Femur (tissue), 1 donor: ENCODE data around the gene RADIL.
"Not testable (repeated sequence)": the region's sequence is repeated elsewhere in the genome, so short reads cannot be mapped to it uniquely, and the experiment has no call there.

Source experiments
- DNase-seq: peaks from one replicate; pipeline ENCODE4 v3.0.0-alpha.2; 2017

RADIL gene

GRCh38 chr7:4808026-4808425 lies 75.5 kb downstream of the RADIL start:
- DNase-seq: no peak

GRCh38 chr7:4807598-4808016 lies 75.9 kb downstream of the RADIL start:
- no peak for DNase-seq

- no peak for DNase-seq
Observed at GRCh38 chr7:4806983-4807597, 76.4 kb downstream of the RADIL start.

- DNase-seq: no peak
Observed at GRCh38 chr7:4805984-4806300, 77.6 kb downstream of the RADIL start.

- DNase-seq: no peak
Observed at GRCh38 chr7:4805110-4805983, 78.2 kb downstream of the RADIL start.

GRCh38 chr7:4803397-4804241 lies 79.9 kb downstream of the RADIL start:
- no peak for DNase-seq

GRCh38 chr7:4802577-4802976 lies 80.9 kb downstream of the RADIL start:
- not testable (repeated sequence) for DNase-seq

- DNase-seq: no peak
Observed at GRCh38 chr7:4801839-4802231, 81.7 kb downstream of the RADIL start.

GRCh38 chr7:4800926-4801838 lies 82.3 kb downstream of the RADIL start:
- DNase-seq: no peak

GRCh38 chr7:4800487-4800886 lies 83.0 kb downstream of the RADIL start:
- no peak for DNase-seq

GRCh38 chr7:4799508-4800268 lies 83.8 kb downstream of the RADIL start:
- no peak for DNase-seq

- no peak for DNase-seq
Observed at GRCh38 chr7:4798706-4799235, 84.7 kb downstream of the RADIL start.

GRCh38 chr7:4797858-4798705 lies 85.4 kb downstream of the RADIL start:
- peak; percentile 62 for DNase-seq

- no peak for DNase-seq
Observed at GRCh38 chr7:4796453-4796852, 87.1 kb downstream of the RADIL start.

GRCh38 chr7:4794591-4795350 lies 88.7 kb downstream of the RADIL start:
- DNase-seq: no peak

GRCh38 chr7:4794171-4794570 lies 89.3 kb downstream of the RADIL start:
- DNase-seq: not testable (repeated sequence)

- not testable (repeated sequence) for DNase-seq
Observed at GRCh38 chr7:4793385-4793993, 90.0 kb downstream of the RADIL start.

- peak; percentile 61 for DNase-seq
Observed at GRCh38 chr7:4792537-4793126, 90.9 kb downstream of the RADIL start.
